ENCODE measurements around the gene OSBPL2.

The OSBPL2 gene

GRCh38 chr20:62293111-62293784 is 54.9 kb downstream of the OSBPL2 start:
- DNase-seq (ENCODE audit: low read depth, low spot score), result no peak
- H3K27ac ChIP-seq, result no peak overlapping the region

- no peak for DNase-seq (ENCODE audit: low read depth, low spot score)
- H3K27ac ChIP-seq, result no peak overlapping the region
Measured at GRCh38 chr20:62293946-62294345, 55.6 kb downstream of the OSBPL2 start.

- no peak overlapping the region for H3K27ac ChIP-seq
- DNase-seq (ENCODE audit: low read depth, low spot score), result no peak
Measured at GRCh38 chr20:62294516-62294915, 56.2 kb downstream of the OSBPL2 start.

GRCh38 chr20:62296724-62297448 is 58.6 kb downstream of the OSBPL2 start:
- no peak for DNase-seq (ENCODE audit: low read depth, low spot score)
- no peak overlapping the region for H3K27ac ChIP-seq

- H3K27ac ChIP-seq, result no peak overlapping the region
- DNase-seq (ENCODE audit: low read depth, low spot score), result no peak
Measured at GRCh38 chr20:62297449-62298227, 59.3 kb downstream of the OSBPL2 start.

- no peak overlapping the region for H3K27ac ChIP-seq
- no peak for DNase-seq (ENCODE audit: low read depth, low spot score)
Measured at GRCh38 chr20:62298577-62299249, 60.4 kb downstream of the OSBPL2 start.

- no peak overlapping the region for H3K27ac ChIP-seq
- no peak for DNase-seq (ENCODE audit: low read depth, low spot score)
Measured at GRCh38 chr20:62299666-62300236, 61.4 kb downstream of the OSBPL2 start.

- no peak for DNase-seq (ENCODE audit: low read depth, low spot score)
Measured at GRCh38 chr20:62300319-62300718, 62.0 kb downstream of the OSBPL2 start.

GRCh38 chr20:62301111-62301668 is 62.9 kb downstream of the OSBPL2 start:
- DNase-seq (ENCODE audit: low read depth, low spot score), result no peak
- H3K27ac ChIP-seq, result no peak overlapping the region

More at GRCh38 chr20:62300319-62300718, 62.0 kb downstream of the OSBPL2 start:
- no peak overlapping the region for H3K27ac ChIP-seq

- DNase-seq (ENCODE audit: low read depth, low spot score), result peak; percentile 61
- peak overlapping the region; percentile 83 for H3K27ac ChIP-seq
Measured at GRCh38 chr20:62301773-62302340, 63.5 kb downstream of the OSBPL2 start.

- H3K27ac ChIP-seq, result peak within 1 kb of the TSS; percentile 83
- peak; percentile 79 for DNase-seq (ENCODE audit: low read depth, low spot score)
Measured at GRCh38 chr20:62302341-62303061, 64.2 kb downstream of the OSBPL2 start, which contains the start of gene ADRM1. ADRM1 (plus strand) TSS chr20:62302997; CDS start chr20:62303569, 572 bp downstream.

GRCh38 chr20:62303062-62303339 is 64.7 kb downstream of the OSBPL2 start:
- DNase-seq (ENCODE audit: low read depth, low spot score), result no peak
- peak overlapping the region; percentile 83 for H3K27ac ChIP-seq

GRCh38 chr20:62303340-62304226 is 65.3 kb downstream of the OSBPL2 start:
- peak overlapping the region; percentile 83 for H3K27ac ChIP-seq
- DNase-seq (ENCODE audit: low read depth, low spot score), result no peak

GRCh38 chr20:62304331-62305148 is 66.2 kb downstream of the OSBPL2 start:
- H3K27ac ChIP-seq, result peak overlapping the region; percentile 83
- DNase-seq (ENCODE audit: low read depth, low spot score), result no peak

GRCh38 chr20:62305149-62305764 is 66.9 kb downstream of the OSBPL2 start:
- peak overlapping the region; percentile 83 for H3K27ac ChIP-seq
- no peak for DNase-seq (ENCODE audit: low read depth, low spot score)

- no peak for DNase-seq (ENCODE audit: low read depth, low spot score)
- H3K27ac ChIP-seq, result peak overlapping the region; percentile 83
Measured at GRCh38 chr20:62305765-62306413, 67.6 kb downstream of the OSBPL2 start.

Data from epithelial cell of prostate (primary cell).